Stimulated activated CD8-positive, alpha-beta memory T cell treated with anti-CD3 and anti-CD28 coated beads, Interleukin-7, amount 100 ng/mL, for 24 hours (primary cell): ENCODE measurements around the gene ZNF341.
A peak's percentile ranks its signal among the peaks of the same experiment; 100 is the strongest.

ENCODE experiments used
- DNase-seq: peaks from one replicate; pipeline ENCODE4 v3.0.0-alpha.2; 2020; ENCODE audit warnings: low read depth

The ZNF341 gene

GRCh38 chr20:33796263-33796906 is 64.6 kb downstream of the ZNF341 start:
- DNase-seq, result no peak

- DNase-seq, result no peak
These were observed 65.2 kb downstream of the ZNF341 start for GRCh38 chr20:33796907-33797544.

DNA sequence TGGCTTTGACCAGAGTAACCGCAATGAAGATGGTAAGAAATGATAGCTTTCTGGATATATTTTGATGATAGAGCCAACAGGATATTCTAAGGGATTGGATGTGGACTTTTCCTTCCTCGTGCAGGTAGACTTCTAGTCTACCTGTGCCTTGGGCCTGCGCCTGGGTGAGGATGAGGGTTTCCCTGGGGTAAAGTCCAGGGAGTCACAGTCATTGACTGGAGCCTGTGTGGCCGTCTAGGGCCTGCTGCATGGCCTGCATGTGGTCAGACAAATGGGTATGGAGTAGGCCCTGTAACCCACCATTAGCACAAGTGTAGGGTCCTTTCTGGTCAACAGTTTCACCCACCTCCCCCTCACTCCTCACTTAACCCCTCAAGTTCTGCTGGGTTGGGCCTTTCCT is 66.6 kb downstream of the ZNF341 start:
- DNase-seq, result no peak

- no peak for DNase-seq
These were observed 72.1 kb downstream of the ZNF341 start for GRCh38 chr20:33803921-33804337.

- DNase-seq, result no peak
These were observed 76.6 kb downstream of the ZNF341 start for GRCh38 chr20:33808388-33808787.

GRCh38 chr20:33810259-33810658 is 78.5 kb downstream of the ZNF341 start:
- DNase-seq, result no peak

DNA sequence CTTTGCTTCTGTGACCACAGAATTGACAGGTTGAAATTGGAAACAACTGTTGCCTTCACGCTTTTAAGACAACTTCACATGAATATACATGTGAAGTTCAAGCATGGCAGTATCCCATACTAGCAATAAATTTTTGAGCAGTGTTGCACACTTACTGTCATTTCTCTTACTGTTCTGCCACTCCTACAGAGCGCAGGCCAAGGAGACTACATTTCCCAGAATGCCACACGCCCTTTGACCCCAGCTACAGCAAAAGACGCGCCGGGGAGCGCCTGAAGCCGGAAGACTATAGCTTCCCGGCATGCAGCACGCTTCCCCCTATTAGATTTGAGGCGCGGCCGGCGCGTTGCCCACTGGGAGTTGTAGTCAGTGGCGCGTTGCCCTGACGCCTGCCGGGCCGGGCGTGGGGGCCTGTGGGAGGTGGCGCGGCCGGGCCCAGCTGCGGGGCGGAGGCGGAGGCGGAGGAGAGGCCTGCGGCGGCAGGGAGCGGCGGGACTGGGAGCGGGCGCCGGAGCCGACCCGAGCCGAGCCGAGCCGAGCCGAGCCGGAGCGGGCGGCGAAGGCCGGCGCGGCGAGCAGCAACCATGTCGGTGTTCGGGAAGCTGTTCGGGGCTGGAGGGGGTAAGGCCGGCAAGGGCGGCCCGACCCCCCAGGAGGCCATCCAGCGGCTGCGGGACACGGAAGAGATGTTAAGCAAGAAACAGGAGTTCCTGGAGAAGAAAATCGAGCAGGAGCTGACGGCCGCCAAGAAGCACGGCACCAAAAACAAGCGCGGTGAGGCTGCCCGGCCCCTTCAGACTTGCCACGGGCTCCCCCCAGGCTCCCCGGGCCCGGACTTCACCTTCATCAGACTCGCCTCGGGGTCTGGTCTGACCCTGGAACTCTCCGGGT is 79.3 kb downstream of the ZNF341 start, which contains the start of gene CHMP4B:
TSS of gene CHMP4B (plus strand) at position 464 of the 891 bp plus-strand sequence. CDS start at position 585, 121 bp downstream.
- DNase-seq, result peak; percentile 96

DNA sequence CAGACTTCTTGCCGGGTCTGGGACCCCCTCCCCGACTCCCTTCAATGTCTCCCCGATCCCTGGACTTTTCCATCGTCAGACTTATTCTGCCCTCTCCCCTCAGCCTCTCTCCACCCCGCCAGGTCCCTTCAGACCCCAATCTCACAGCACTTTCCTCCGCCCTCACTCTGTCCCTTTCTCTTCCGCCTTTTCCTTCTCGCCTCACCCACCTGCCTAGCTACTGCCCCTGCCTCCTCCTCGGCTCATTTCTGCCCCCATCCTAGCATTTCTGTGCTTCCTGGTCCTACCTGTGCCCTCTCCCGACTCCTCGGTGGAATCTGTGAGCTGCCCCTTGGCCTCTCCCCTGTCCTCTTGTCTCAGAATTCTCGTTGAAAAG is 80.0 kb downstream of the ZNF341 start:
- DNase-seq, result no peak

DNA sequence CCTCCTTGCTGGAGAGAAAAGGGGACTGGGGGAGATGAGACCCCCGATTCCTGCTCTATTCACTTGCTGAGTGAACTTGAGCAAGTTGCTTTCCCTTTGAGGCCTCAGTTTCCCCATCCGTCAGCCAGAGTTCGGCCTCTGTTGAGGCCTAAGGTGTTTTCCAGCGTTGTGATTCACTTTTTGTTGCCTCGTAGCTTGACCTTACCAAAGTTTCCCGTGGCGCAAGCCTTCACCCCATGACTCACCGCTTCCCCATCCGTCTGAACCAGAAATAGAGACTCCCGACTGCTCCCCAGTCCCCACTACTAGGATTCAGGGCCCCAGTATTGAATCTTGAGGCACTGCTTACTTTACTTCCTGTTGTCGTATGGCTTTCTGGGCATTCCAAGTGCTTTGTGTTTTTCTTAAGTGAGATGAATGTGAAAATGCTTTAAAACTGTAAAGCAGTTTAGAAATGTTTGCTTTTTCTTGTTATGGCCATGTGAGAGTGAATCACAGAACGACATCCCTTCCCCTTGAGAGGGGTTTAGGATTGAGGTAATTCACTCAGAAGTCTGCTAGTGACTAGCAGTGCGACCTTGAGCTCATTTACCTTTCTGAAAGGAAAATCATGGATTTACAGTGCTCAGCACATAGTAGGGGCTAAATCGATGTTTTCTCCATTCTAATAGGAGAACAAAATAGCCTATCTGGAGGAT is 80.5 kb downstream of the ZNF341 start:
- DNase-seq, result peak; percentile 7

- DNase-seq, result no peak
These were observed 81.2 kb downstream of the ZNF341 start for GRCh38 chr20:33812908-33813462.

GRCh38 chr20:33814238-33814712 is 82.5 kb downstream of the ZNF341 start:
- no peak for DNase-seq

DNA sequence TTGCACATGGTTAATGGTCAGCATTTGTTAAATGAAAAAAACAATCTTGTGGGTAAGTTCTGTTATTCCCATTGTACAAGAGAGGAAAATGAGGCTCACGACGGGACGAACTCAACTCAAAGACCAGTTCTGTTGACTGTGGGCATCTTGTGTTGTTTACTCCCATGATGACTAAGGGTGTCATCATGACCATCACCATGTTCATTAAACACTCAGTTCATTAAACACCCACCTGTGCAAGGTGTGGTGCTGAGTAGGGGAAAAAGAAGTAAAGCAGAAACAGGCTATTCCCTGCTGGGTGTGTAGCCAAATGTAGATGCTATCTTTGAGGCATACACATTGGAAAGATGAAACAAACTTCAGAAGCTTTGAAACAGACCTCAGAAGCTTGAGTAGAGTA is 83.9 kb downstream of the ZNF341 start:
- no peak for DNase-seq

- no peak for DNase-seq
These were observed 84.4 kb downstream of the ZNF341 start for GRCh38 chr20:33816191-33816590.

- no peak for DNase-seq
These were observed 85.6 kb downstream of the ZNF341 start for GRCh38 chr20:33817411-33817810.

DNA sequence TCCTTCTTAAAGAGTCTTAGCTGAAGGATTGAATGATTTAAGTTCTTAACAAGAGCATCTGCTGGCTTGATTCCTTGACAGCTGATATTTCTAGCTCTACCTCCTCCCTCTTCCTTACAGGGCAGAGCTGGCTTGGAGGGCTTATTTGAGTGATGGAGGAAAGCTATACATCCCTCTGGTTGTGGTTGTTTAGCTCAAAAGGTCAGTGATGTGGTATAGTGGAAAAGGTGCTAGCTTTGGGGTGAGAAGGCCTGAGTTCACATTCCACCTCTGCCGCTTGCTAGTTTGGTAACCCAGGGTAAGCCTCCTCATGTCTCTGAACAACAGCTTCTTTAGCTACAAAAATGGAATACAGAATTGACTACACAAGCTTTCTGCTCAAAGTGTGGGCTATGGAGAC is 87.7 kb downstream of the ZNF341 start:
- DNase-seq, result no peak

DNA sequence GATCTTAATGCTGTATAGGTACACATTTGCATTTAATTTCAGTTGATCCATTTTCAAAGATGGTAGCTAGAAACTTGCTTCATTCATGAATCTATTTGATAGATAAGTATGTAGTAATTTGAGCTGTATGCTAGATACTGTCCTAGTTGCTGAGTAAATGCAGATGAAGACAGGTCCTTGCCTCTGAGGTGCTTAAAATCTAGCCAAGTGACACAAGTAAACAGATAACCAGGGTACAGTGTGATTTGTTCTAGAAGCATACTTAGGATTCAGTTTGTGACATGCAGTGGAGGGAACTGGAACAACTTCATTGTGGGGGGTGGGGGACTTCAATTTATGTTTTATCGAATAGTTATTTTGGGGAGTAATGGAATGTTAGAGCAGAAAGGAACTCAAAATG is 88.6 kb downstream of the ZNF341 start:
- no peak for DNase-seq

DNA sequence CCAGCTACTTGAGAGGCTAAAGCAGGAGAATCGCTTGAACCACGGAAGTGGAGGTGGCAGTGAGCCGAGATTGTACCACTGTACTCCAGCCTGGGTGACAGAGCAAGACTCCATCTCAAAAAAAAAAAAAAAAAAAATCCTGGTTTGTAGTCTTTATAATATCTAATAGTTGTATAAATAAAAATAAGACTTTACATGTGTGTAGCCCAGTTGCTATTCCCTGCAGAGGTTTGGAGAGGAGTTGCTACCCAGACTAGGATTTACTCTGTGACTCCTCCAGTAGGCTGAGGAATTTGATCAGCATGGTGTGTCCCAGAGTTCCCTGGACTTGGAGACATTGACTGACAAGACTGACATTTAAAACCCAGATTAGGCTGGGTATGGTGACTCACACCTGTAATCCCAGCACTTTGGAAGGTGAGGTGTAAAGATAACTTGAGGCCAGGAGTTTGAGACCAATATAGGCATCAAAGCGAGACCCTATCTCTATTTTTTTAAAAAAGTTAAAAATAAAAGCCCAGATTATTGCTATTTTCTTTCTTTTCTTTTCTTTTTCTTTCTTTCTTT is 89.6 kb downstream of the ZNF341 start:
- DNase-seq, result no peak

DNA sequence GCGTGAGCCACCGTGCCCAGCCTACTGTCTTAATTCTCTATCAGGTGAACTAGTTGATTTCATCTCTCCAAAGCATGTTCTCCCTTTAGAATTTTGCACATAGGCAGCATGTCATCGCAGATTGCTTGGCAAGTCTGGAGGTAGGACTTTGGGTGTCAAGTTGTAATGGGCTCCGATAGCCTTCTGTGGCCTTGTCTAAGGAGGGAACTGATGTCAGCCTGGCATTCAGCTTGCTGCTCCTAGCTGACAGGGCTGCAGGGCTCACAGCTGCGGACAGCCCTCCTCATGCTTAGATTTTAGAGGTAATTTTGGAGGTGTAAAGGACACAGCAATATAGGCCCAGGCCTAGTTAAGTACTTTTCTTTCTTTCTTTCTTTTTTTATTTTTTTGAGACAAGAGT is 90.6 kb downstream of the ZNF341 start:
- no peak for DNase-seq

GRCh38 chr20:33822991-33823390 is 91.2 kb downstream of the ZNF341 start:
- no peak for DNase-seq

- no peak for DNase-seq
These were observed 93.1 kb downstream of the ZNF341 start for GRCh38 chr20:33824852-33825251.
